Measurements from ENCODE around the gene SINHCAF.

The SINHCAF gene

DNA sequence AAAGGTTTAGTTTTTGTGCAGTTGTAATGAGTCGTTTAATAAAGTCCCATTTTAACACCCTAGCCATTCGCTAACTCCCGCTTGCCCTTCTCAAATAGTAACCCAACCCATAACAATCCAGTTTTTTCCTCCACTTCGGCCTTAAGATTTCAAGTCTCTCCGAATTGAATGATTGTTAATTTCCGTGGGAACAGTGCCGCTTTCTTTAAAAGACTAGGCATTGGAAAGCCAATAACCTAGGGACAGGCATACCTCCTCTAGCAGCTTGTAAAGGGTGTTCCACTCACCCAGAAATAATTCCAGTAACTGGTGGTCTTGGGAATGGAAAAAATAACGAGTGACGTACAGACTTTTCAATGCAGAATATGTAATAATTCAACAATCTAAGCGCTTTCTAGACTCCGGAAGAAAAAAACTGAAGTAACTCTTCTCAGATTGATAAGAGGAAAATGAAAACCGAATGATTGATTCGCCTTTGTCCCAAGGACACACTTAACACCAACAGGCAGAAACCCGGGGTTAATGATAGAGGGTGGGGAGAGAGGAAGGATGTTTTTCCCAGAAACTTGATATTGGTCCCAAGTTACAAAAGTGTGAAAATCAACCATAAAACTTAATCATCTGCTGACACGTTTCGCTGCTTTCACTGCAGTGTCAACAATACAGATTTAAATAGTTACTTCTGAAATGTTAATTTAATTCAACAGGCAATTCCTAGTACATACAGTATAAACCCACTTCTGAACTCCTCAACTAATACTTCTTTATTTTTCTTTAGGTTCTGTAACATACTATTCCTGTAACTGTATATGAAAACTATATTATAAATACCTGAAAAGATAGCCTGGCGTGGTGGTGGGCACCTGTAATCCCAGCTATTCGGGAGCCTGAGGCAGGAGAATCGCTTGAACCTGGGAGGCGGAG, 1.0 kb upstream of the SINHCAF start:
- TF ChIP-seq, protein P1, sequence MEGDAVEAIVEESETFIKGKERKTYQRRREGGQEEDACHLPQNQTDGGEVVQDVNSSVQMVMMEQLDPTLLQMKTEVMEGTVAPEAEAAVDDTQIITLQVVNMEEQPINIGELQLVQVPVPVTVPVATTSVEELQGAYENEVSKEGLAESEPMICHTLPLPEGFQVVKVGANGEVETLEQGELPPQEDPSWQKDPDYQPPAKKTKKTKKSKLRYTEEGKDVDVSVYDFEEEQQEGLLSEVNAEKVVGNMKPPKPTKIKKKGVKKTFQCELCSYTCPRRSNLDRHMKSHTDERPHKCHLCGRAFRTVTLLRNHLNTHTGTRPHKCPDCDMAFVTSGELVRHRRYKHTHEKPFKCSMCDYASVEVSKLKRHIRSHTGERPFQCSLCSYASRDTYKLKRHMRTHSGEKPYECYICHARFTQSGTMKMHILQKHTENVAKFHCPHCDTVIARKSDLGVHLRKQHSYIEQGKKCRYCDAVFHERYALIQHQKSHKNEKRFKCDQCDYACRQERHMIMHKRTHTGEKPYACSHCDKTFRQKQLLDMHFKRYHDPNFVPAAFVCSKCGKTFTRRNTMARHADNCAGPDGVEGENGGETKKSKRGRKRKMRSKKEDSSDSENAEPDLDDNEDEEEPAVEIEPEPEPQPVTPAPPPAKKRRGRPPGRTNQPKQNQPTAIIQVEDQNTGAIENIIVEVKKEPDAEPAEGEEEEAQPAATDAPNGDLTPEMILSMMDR (IDR thresholded peaks at IDR 0.05), result no peak
- Mint-ChIP-seq H3K36me3 (ENCODE audit: low read depth) (no peaks in the 10 kb centered on the region), H3K4me3 (peak overlapping the region; percentile 100), H3K4me1 (peaks cover 26% of the 10 kb centered on the region), H3K27ac (peak overlapping the region; percentile 100), H3K9me3 (no peaks in the 10 kb centered on the region), H3K27me3 (ENCODE audit: low read depth, poor library complexity) (no peaks in the 10 kb centered on the region)
- no peak for DNase-seq

DNA sequence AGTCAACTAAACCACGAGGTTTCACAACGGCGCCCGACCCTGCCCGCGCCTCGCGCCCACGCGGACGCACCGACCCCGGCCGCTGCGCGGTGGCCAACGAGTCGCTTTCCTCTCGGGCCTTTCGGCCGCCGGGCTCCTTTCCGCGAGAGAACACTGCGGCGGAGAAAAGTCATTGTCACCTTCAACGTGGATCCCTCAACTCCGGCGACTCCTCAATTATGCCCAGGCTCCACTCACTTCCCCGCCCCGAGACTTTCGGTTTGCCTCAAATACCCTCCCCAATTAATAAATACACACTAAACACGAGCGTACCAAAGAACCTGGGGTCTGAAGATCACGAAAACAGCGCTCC, 450 bp downstream of the SINHCAF start:
- H3K27me3 Mint-ChIP-seq (ENCODE audit: low read depth, poor library complexity), result no peaks in the 10 kb centered on the region
- peak overlapping the region; percentile 100 for H3K4me3 Mint-ChIP-seq
- peaks cover 41% of the 10 kb centered on the region for H3K4me1 Mint-ChIP-seq
- no peaks in the 10 kb centered on the region for H3K9me3 Mint-ChIP-seq
- no peak for DNase-seq
- no peaks in the 10 kb centered on the region for H3K36me3 Mint-ChIP-seq (ENCODE audit: low read depth)
- TF ChIP-seq, protein P1 (IDR thresholded peaks at IDR 0.05), result no peak
- H3K27ac Mint-ChIP-seq, result peak overlapping the region; percentile 100

DNA sequence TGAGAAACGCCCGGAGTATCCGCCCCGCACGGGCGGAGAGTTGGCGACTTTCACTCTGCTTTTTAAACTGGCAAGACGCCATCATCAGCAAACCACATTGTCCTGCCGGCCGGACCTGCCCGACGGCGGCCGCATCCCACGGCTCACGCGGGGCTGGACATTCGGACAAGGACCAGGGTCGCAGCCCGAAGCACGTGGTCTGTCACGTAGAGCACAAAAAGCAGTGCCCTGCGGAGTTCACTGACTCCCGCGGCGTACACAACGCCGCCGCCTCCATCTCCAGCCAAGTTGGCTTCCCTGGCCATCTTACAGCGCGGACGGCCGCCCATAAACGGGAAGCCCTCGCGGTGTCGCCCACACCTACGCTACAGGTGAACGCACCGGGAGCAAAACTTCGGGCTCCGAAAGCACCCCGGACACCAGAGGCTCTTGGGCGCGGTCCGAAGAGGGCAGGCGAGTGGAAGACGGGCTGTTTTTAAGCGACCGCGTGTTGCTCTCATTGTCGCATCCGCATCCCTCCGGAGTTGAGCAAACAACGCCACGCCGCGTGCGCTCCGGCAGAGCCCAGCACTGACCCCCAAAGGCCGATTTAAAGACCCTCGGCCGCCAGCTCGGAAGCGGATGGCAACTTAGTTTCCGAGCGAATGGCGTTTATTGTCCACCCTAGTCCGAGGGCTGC, 966 bp downstream of the SINHCAF start:
- peaks cover 46% of the 10 kb centered on the region for H3K4me1 Mint-ChIP-seq
- no peaks in the 10 kb centered on the region for H3K9me3 Mint-ChIP-seq
- H3K27me3 Mint-ChIP-seq (ENCODE audit: low read depth, poor library complexity), result no peaks in the 10 kb centered on the region
- peak; percentile 46 for DNase-seq
- TF ChIP-seq, protein P1 (IDR thresholded peaks at IDR 0.05), result no peak
- peaks cover 4% of the 10 kb centered on the region for H3K36me3 Mint-ChIP-seq (ENCODE audit: low read depth)
- peak overlapping the region; percentile 100 for H3K27ac Mint-ChIP-seq
- peak overlapping the region; percentile 100 for H3K4me3 Mint-ChIP-seq

DNA sequence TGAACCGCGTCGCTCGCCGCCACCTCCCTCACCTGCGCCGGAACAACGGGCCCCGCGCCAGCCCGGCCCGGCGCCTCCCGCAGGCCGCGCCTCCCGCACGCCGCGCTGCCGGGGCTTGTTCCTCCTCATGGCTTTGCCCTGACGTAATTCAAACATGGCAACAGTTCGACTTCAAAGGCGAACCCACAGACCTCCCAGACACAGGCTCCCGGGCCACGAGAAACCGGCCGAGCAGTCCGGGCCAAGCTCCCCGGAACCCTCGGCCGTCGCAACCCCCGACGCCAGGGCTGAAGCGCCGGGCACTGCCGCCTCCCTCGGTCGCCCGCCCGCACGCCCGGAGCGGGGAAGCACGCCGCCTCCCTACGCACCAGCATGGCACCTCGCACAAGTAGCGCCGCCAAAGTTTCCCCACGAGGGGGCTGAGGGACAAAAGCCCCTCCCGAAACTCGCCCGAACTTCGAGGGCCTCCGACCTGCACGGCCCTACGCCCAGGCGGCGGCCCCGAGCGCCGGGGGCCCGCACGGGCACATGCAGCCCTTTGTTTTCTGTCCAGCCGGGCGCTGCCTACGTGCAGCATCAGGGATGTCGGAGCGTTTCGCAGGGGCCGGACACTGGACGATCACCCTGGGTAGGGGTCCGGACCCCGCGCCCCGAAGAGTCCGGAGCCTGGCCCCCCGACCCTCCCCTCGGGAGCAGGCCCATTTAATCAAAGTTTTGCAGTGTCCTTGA, 1.7 kb downstream of the SINHCAF start:
- TF ChIP-seq, protein P1 (IDR thresholded peaks at IDR 0.05), result no peak
- H3K4me1 Mint-ChIP-seq, result peaks cover 54% of the 10 kb centered on the region
- H3K36me3 Mint-ChIP-seq (ENCODE audit: low read depth), result peaks cover 12% of the 10 kb centered on the region
- DNase-seq, result peak; percentile 63
- H3K9me3 Mint-ChIP-seq, result no peaks in the 10 kb centered on the region
- H3K27ac Mint-ChIP-seq, result peak overlapping the region; percentile 100
- H3K27me3 Mint-ChIP-seq (ENCODE audit: low read depth, poor library complexity), result no peaks in the 10 kb centered on the region
- H3K4me3 Mint-ChIP-seq, result peak overlapping the region; percentile 100

DNA sequence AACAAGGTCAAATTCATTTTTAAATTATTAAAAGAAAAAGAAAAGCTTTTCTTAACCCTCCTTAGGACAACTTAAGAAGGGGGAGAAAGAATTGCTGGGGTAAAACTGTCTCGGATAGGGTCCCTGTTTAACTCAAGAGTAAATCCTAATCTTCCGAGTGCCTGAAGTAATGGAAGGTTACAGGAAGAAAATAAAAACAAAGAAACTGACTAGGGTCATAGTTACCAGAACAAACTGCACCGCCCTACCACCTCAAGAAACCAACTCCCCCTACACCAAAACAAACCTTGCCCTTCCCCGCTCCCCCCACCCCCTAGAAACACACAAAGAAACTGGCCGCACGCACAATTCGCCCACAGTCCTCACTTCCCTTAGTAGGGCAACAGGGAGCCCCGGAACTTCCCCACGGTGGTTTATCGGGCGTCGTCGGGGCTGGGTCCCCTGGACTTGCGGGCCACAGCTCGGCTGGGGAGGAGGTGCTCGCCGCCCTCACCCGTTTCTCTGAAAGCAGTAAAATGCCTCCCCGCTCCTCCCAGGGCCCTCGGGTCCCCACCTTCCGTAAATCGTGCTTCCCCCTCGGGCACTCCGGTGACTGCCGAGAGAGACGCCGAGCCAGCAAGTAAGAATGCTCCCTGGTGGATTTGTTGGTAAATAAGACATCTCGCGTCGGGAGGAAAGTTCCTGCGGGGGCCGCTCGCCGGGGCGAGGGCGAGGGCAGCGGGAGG, 2.4 kb downstream of the SINHCAF start:
- H3K4me3 Mint-ChIP-seq, result peak overlapping the region; percentile 100
- TF ChIP-seq, protein P1 (IDR thresholded peaks at IDR 0.05), result no peak
- no peaks in the 10 kb centered on the region for H3K9me3 Mint-ChIP-seq
- DNase-seq, result no peak
- H3K27ac Mint-ChIP-seq, result peak overlapping the region; percentile 99
- peaks cover 60% of the 10 kb centered on the region for H3K4me1 Mint-ChIP-seq
- no peaks in the 10 kb centered on the region for H3K27me3 Mint-ChIP-seq (ENCODE audit: low read depth, poor library complexity)
- peaks cover 12% of the 10 kb centered on the region for H3K36me3 Mint-ChIP-seq (ENCODE audit: low read depth)
